Measurements from ENCODE around the gene MC1R.
"Not testable (repeated sequence)": the region's sequence is repeated elsewhere in the genome, so short reads cannot be mapped to it uniquely, and the experiment has no call there.

Gene MC1R

DNA sequence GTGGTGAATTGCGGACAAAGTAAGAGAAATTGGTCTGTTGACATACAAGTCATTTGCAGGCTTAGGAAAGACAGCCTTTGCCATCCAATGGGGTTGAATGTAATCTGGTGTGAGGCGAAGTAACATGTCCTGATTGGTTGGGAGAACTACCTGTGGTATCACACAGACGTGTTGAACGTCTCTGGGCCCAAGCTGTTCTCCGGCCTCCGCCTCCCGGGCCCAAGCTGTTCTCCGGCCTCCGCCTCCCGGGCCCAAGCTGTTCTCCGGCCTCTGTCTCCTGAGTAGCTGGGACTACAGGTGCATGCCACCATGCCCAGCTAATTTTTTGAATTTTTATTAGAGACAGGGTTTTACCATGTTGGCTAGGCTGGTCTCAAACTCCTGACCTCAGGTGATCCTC lies 49.4 kb downstream of the MC1R start:
- H3K4me3 Mint-ChIP-seq, H3K9me3 Mint-ChIP-seq, H3K36me3 Mint-ChIP-seq, H3K27me3 Mint-ChIP-seq, ATAC-seq, H3K27ac Mint-ChIP-seq: not testable (repeated sequence)
- H3K4me1 Mint-ChIP-seq = peaks cover 21% of the 10 kb centered on the region

GRCh38 chr16:89969741-89970410 lies 51.2 kb downstream of the MC1R start:
- no peak overlapping the region for H3K4me3 Mint-ChIP-seq
- H3K9me3 Mint-ChIP-seq = no peaks in the 10 kb centered on the region
- H3K27ac Mint-ChIP-seq = no peak overlapping the region
- ATAC-seq = no peak
- H3K27me3 Mint-ChIP-seq = no peaks in the 10 kb centered on the region
- H3K36me3 Mint-ChIP-seq = no peaks in the 10 kb centered on the region
- H3K4me1 Mint-ChIP-seq = peaks cover 37% of the 10 kb centered on the region

Measured in stimulated activated memory B cell treated with anti-CD40 and anti-IgM and Interleukin-4, amounts not matched to agents 10 μg/mL and 1 μg/mL and 100 μg/mL, for 72 hours (primary cell).